ENCODE results near the gene USP37. TPM values are rescaled to one million over a fixed set of nuclear protein-coding genes. Genes with fewer than 3 reads are reported as not detected.
A peak's percentile ranks its signal among the peaks of the same experiment; 100 is the strongest.

Gene USP37
- 6.6 TPM for total RNA-seq
- long read RNA-seq, full-length matches to known transcripts: 7 of 13 reads
- long read RNA-seq, partial matches to known transcripts: 1 of 13 reads
- long read RNA-seq, other reads (novel, unspliced or antisense): 5 of 13 reads

GRCh38 chr2:218568190-218569037 lies at the start of gene USP37, which contains the start of gene CNOT9:
TSS of gene USP37 (minus strand) at chr2:218568351. CDS start at chr2:218558653, 9,698 bp downstream.
TSS of gene CNOT9 (plus strand) at chr2:218568839. CDS start at chr2:218568955, 116 bp downstream.
- intact Hi-C loops (cut with micrococcal nuclease): no loop called here
- ATAC-seq (peak; percentile 96), DNase-seq (peak; percentile 100)

- no peak for ATAC-seq
- no peak for DNase-seq
- intact Hi-C loops (cut with micrococcal nuclease): no loop called here
These were observed 47.7 kb upstream of the USP37 start for GRCh38 chr2:218615868-218616315.

- intact Hi-C loops (cut with micrococcal nuclease): no loop called here
- ATAC-seq (peak; percentile 79), DNase-seq (no peak)
These were observed 39.4 kb upstream of the USP37 start, which contains the start of gene PLCD4 for GRCh38 chr2:218607436-218608115. TSS of gene PLCD4 (plus strand) at chr2:218607899. CDS start at chr2:218615740, 7,841 bp downstream.

- intact Hi-C loops (cut with micrococcal nuclease): no loop called here
- DNase-seq (no peak), ATAC-seq (peak; percentile 52)
These were observed 37.3 kb upstream of the USP37 start for GRCh38 chr2:218605432-218605831.

GRCh38 chr2:218585541-218585940 lies 17.4 kb upstream of the USP37 start:
- no peak for DNase-seq
- intact Hi-C loops (cut with micrococcal nuclease): no loop called here
- ATAC-seq: no peak

- intact Hi-C loops (cut with micrococcal nuclease): no loop called here
These were observed 16.1 kb upstream of the USP37 start for GRCh38 chr2:218583983-218584850.

GRCh38 chr2:218582076-218582475 lies 13.9 kb upstream of the USP37 start:
- intact Hi-C loops (cut with micrococcal nuclease): no loop called here
- DNase-seq (no peak), ATAC-seq (no peak)

More at GRCh38 chr2:218583983-218584850, 16.1 kb upstream of the USP37 start:
- no peak for DNase-seq
- no peak for ATAC-seq

GRCh38 chr2:218578272-218578877 lies 10.2 kb upstream of the USP37 start:
- DNase-seq (no peak), ATAC-seq (no peak)
- intact Hi-C loops (cut with micrococcal nuclease): no loop called here

GRCh38 chr2:218577482-218578220 lies 9.5 kb upstream of the USP37 start:
- intact Hi-C loops (cut with micrococcal nuclease): no loop called here
- DNase-seq (no peak), ATAC-seq (peak; percentile 84)

GRCh38 chr2:218576854-218577253 lies 8.7 kb upstream of the USP37 start:
- DNase-seq: no peak
- intact Hi-C loops (cut with micrococcal nuclease): no loop called here

GRCh38 chr2:218570850-218571249 lies 2.7 kb upstream of the USP37 start:
- intact Hi-C loops (cut with micrococcal nuclease): no loop called here
- ATAC-seq: no peak
- no peak for DNase-seq

More at GRCh38 chr2:218576854-218577253, 8.7 kb upstream of the USP37 start:
- no peak for ATAC-seq

GRCh38 chr2:218569661-218570500 lies 1.7 kb upstream of the USP37 start:
- peak; percentile 9 for ATAC-seq
- DNase-seq: peak; percentile 41
- intact Hi-C loops (cut with micrococcal nuclease): no loop called here

- ATAC-seq: peak; percentile 10
- intact Hi-C loops (cut with micrococcal nuclease): no loop called here
- peak; percentile 53 for DNase-seq
These were observed 884 bp upstream of the USP37 start for GRCh38 chr2:218569038-218569431.

GRCh38 chr2:218567797-218568189 lies 358 bp downstream of the USP37 start:
- DNase-seq (no peak), ATAC-seq (peak; percentile 36)
- intact Hi-C loops (cut with micrococcal nuclease): no loop called here

- intact Hi-C loops (cut with micrococcal nuclease): no loop called here
- DNase-seq (no peak), ATAC-seq (no peak)
These were observed 1.9 kb downstream of the USP37 start for GRCh38 chr2:218566296-218566695.

- intact Hi-C loops (cut with micrococcal nuclease): no loop called here
These were observed 4.1 kb downstream of the USP37 start for GRCh38 chr2:218564056-218564455.

GRCh38 chr2:218558986-218559385 lies 9.2 kb downstream of the USP37 start:
- no peak for ATAC-seq
- intact Hi-C loops (cut with micrococcal nuclease): no loop called here
- no peak for DNase-seq

More at GRCh38 chr2:218564056-218564455, 4.1 kb downstream of the USP37 start:
- ATAC-seq (no peak), DNase-seq (no peak)
